OCI-LY3 (cell line): ENCODE results near the gene B4GALNT3.

Experiments
- CTCF ChIP-seq: fragments of 200-600, 300-600 bp; sonication (generic); IDR thresholded peaks from 2 replicates; pipeline ENCODE4 v1.5.1; 2014; ENCODE audit warnings: antibody characterized with exemption, low read length, low read depth
- EZH2phosphoT487 ChIP-seq: fragments of 200-600 bp; shearing (Covaris generic); IDR thresholded peaks from 2 replicates; pipeline ENCODE4 v1.6.1; 2018; ENCODE audit warnings: antibody characterized with exemption, mixed run types, low read depth

GRCh38 chr12:497501-498160, 37.9 kb downstream of the B4GALNT3 start:
- no peak for TF ChIP-seq CTCF
- TF ChIP-seq EZH2phosphoT487: no peak
